Activated T-helper 1 cell treated with anti-CD3 and anti-CD28 coated beads, Interleukin-12 subunit alpha, Interleukin-12 subunit beta, Interleukin-2, Interleukin-4 antibody, amounts not matched to agents 30 ng/mL and 10 ng/mL and 1 ng/mL, durations not matched to agents 14 hours and 24 hours and 36 hours (primary cell): ENCODE results near the gene EFNA5. TPM values are rescaled to one million over a fixed set of nuclear protein-coding genes. Genes with fewer than 3 reads are reported as not detected.

Source experiments
- DNase-seq: peaks from one replicate; pipeline ENCODE4 v3.0.0; 2021; ENCODE audit warnings: low spot score
- H3K27ac Mint-ChIP-seq: one replicate; pipeline ENCODE4 v1.8.0; 2021; ENCODE audit warnings: mild to moderate bottlenecking, mixed read lengths
- H3K27me3 Mint-ChIP-seq: one replicate; pipeline ENCODE4 v1.8.0; 2022; ENCODE audit warnings: mild to moderate bottlenecking, moderate library complexity, mixed read lengths; ENCODE audit not compliant: insufficient read depth
- H3K36me3 Mint-ChIP-seq: one replicate; pipeline ENCODE4 v1.8.0; 2021; ENCODE audit warnings: low read depth, mixed read lengths
- H3K4me1 Mint-ChIP-seq: one replicate; pipeline ENCODE4 v1.8.0; 2021; ENCODE audit warnings: low read depth, mixed read lengths
- H3K4me3 Mint-ChIP-seq: one replicate; pipeline ENCODE4 v1.8.0; 2021; ENCODE audit warnings: mild to moderate bottlenecking, moderate library complexity, mixed read lengths
- H3K9me3 Mint-ChIP-seq: one replicate; pipeline ENCODE4 v1.8.0; 2021; ENCODE audit warnings: mixed read lengths
- intact Hi-C: fragments of 100-400 bp; cut with micrococcal nuclease; formaldehyde crosslinking; loops from one replicate; pipeline ENCODE4 v1.15.1; 2024
- total RNA-seq: library from RNA; stranded (reverse); gene quantifications from 2 replicates; pipeline ENCODE4 v1.2.3, GENCODE V29; 2022

EFNA5 gene
- total RNA-seq, 1 donor from 2014 or later = not detected

DNA sequence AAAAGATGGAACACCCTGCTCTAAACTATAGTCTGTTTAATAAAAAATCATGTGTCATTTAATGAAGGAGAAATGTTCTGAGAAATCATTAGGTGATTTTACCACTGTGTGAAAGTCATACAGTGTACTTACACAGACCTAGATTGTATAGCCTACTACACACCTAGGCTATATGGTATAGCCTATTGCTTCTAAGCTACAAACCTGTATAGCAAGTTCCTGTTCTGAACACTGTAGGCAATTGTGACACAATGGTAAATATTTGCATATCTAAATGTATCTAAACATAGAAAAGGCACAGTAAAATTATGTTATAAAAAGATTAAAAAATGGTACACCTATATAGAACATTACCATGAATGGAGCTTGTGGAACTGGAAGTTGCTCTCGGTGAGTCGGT, 40.6 kb downstream of the EFNA5 start:
- Mint-ChIP-seq H3K4me3 (no peak overlapping the region), H3K36me3 (no peaks in the 10 kb centered on the region), H3K4me1 (no peaks in the 10 kb centered on the region), H3K27ac (no peak overlapping the region), H3K27me3 (peaks cover 2% of the 10 kb centered on the region), H3K9me3 (no peaks in the 10 kb centered on the region)
- intact Hi-C loops = no loop called here
- no peak for DNase-seq

DNA sequence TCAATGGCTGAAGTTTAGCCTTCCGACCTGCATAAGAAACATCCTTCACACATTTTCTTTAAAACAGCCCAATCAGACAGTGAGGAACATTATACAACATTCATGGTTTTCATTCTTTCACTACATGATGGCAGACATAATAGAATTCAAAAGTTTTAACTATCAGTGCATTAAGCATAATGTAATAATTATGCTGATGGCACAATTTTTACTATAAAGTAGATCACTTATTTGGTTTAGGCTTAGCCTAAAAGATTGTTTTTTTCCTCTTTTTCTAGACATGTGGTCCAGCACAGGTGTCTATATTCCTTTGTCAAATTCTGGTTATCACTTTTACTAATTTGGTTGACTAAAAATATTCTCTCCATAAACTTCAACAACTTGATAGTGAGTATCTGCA, 46.5 kb downstream of the EFNA5 start:
- no peaks in the 10 kb centered on the region for H3K36me3 Mint-ChIP-seq
- H3K9me3 Mint-ChIP-seq = no peaks in the 10 kb centered on the region
- no peaks in the 10 kb centered on the region for H3K27me3 Mint-ChIP-seq
- H3K27ac Mint-ChIP-seq = no peak overlapping the region
- no peaks in the 10 kb centered on the region for H3K4me1 Mint-ChIP-seq
- no peak overlapping the region for H3K4me3 Mint-ChIP-seq
- no peak for DNase-seq
- intact Hi-C loops = no loop called here

DNA sequence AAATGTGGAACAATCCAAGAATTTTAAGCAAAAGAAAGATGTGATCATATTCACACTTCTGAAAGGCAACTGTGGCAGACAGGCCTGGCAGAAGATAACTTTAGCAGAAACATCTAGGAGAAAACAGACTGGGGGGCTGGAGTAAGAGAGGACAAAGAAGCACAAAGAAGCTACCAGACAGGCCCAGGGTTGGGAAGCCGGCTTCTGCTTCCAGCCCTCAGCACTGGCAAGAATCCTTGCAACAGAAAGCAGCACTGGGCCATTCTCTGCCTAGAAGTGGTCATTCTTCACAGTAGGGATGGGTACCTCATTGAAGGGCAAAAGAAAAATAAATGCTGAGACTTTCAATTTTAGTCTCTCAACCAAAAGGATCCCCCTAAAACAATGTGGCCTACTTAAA, 49.6 kb downstream of the EFNA5 start:
- Mint-ChIP-seq H3K4me3 (no peak overlapping the region), H3K27ac (no peak overlapping the region), H3K36me3 (no peaks in the 10 kb centered on the region), H3K27me3 (no peaks in the 10 kb centered on the region), H3K9me3 (no peaks in the 10 kb centered on the region), H3K4me1 (no peaks in the 10 kb centered on the region)
- no peak for DNase-seq
- intact Hi-C loops = no loop called here

DNA sequence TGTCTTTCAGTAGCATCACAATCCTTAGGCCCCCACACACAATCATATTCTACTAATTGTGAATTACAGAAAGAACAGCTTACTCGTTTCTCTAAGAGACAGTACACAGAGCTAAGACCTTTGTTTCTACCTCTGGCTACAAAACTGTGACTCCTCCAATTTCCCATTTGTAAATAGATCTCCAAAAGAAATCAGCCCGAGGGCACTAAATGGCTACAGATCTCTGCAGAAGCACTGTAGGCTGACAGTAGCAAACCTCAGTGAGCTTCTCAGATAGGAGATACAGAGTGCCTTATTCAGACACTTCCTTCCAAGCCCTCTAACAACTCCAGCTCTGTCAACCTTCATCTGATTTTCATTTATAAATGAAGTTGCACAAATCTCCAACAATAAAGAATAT, 51.0 kb downstream of the EFNA5 start:
- no peak for DNase-seq
- Mint-ChIP-seq H3K27ac (no peak overlapping the region), H3K4me1 (no peaks in the 10 kb centered on the region), H3K4me3 (no peak overlapping the region), H3K36me3 (no peaks in the 10 kb centered on the region), H3K27me3 (no peaks in the 10 kb centered on the region), H3K9me3 (no peaks in the 10 kb centered on the region)
- intact Hi-C loops = no loop called here

DNA sequence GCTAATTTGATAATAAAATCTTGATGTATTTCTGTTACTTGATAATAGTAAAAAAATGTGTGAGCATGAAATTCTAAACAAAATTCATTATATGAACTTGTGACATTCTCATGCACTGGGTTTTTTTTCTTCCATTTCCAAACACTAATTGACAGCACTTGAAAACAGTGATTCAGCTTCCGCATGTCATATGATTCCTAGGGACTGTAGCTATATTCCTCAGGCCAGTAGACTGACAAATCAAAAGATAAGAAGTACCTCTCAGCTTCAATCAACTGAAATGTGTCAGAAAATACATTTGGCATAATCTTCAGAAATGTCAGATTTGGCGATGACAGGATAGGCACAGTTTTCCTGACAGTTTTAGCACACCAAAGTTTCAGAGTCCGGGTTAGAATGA, 52.5 kb downstream of the EFNA5 start:
- H3K36me3 Mint-ChIP-seq = no peaks in the 10 kb centered on the region
- H3K27me3 Mint-ChIP-seq = peaks cover 3% of the 10 kb centered on the region
- no peaks in the 10 kb centered on the region for H3K4me1 Mint-ChIP-seq
- H3K9me3 Mint-ChIP-seq = no peaks in the 10 kb centered on the region
- H3K27ac Mint-ChIP-seq = no peak overlapping the region
- intact Hi-C loops = no loop called here
- no peak overlapping the region for H3K4me3 Mint-ChIP-seq
- no peak for DNase-seq

DNA sequence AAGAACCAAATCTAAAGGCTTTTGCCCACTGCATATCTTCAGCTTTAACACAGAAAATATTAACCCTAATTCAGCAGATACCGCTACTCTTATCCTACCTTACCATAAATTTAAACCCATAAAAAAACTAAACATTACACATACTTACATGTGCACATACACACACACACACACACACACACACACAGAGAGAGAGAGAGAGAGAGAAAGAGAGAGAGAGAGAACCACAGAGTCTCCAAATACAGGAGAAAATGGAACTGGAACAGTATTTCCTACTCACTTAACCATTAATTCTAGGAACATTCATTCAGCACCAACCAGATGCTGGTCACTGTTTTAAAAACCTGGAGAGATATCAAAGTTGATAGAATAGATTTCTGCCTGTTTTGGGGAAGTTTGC, 53.7 kb downstream of the EFNA5 start:
- intact Hi-C loops = no loop called here
- Mint-ChIP-seq H3K9me3 (no peaks in the 10 kb centered on the region), H3K4me3 (no peak overlapping the region), H3K36me3 (no peaks in the 10 kb centered on the region), H3K27me3 (peaks cover 3% of the 10 kb centered on the region), H3K4me1 (no peaks in the 10 kb centered on the region), H3K27ac (peak overlapping the region; percentile 54)
- no peak for DNase-seq

DNA sequence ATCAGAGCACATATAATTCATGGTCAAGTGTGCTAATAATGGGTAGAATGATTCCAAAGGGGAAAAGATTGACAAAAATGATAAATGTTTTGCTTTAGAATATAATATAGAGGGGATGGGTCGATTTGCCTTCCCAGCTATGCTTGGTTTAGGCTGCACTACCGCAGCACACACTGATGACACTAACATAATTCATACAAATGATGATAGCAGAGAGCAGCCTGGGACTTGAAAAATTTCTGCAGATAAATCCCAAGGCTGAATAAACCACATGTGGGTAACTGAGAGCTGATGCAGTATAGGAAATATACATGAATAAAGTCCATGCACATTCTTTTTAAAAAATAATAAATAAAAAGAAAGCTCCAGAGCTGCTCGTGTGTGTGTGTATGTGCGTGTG, 54.5 kb downstream of the EFNA5 start:
- no peaks in the 10 kb centered on the region for H3K4me1 Mint-ChIP-seq
- peaks cover 3% of the 10 kb centered on the region for H3K27me3 Mint-ChIP-seq
- H3K36me3 Mint-ChIP-seq = no peaks in the 10 kb centered on the region
- no peaks in the 10 kb centered on the region for H3K9me3 Mint-ChIP-seq
- no peak for DNase-seq
- intact Hi-C loops = no loop called here
- no peak overlapping the region for H3K27ac Mint-ChIP-seq
- H3K4me3 Mint-ChIP-seq = no peak overlapping the region

DNA sequence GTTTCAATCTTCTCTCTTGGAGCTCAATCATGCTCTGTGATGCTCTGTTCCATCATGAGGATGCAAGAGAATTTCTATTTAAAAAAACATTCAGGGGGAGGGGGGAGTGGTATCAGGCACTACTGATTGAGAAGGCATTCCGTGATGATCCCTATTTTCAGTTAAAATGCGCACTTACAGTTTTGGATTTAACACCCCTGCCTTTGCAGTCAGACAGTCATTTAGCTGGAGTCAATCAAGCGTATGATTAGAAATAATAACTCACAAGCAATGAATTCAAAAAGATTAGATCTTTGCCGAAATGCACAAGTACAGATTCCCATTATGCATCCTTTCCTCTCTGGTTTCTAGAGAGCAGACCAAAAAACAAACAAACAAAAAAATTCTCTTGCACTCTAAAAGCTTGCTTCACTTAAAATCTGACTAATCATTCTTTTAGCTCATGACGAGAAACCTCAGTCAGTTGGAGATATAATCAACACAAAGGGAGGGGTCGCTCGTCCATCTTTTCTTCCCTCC, 55.4 kb downstream of the EFNA5 start:
- H3K9me3 Mint-ChIP-seq = no peaks in the 10 kb centered on the region
- H3K4me1 Mint-ChIP-seq = no peaks in the 10 kb centered on the region
- no peak for DNase-seq
- H3K27me3 Mint-ChIP-seq = peaks cover 3% of the 10 kb centered on the region
- H3K36me3 Mint-ChIP-seq = no peaks in the 10 kb centered on the region
- H3K27ac Mint-ChIP-seq = no peak overlapping the region
- H3K4me3 Mint-ChIP-seq = no peak overlapping the region
- intact Hi-C loops = no loop called here

DNA sequence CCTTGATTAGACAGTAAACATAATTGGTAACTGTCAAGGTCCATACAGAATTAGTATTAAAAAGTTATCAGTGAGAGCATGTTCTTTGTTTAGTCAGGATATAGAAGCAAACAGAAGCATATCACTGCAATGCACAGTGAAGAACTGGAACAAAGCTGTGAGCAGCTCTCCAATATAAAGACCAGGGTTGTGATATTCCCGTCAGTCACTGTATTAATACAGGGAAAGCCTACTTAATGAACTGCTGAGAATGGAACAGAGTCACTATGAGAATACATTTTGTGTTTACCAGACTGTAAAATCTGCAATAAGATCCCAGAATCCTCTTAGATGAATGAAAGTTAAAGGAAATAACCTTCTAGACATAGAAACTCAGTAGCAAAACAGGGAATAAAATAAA, 58.2 kb downstream of the EFNA5 start:
- Mint-ChIP-seq H3K36me3 (no peaks in the 10 kb centered on the region), H3K9me3 (no peaks in the 10 kb centered on the region), H3K27me3 (peaks cover 3% of the 10 kb centered on the region), H3K4me3 (no peak overlapping the region), H3K27ac (no peak overlapping the region), H3K4me1 (no peaks in the 10 kb centered on the region)
- intact Hi-C loops = no loop called here
- DNase-seq = no peak

DNA sequence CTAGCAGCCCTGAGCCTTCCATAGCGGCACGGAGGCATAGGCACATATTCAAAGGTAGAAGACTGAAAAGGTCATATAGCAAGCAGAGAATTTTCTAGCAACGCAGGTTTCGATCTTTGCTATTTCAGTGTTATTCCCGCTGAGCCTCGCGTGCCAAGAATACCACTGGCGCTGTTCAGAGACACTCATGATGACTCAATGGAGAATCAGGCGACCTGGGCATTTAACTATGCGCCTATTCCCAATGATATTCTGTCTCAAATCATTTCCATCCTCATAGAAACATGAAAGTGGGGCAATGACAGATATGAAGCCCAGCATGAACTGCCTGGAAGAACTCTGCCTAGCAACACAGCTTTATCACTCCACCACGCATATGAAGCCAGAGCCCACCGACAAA, 59.9 kb downstream of the EFNA5 start:
- Mint-ChIP-seq H3K27me3 (peaks cover 3% of the 10 kb centered on the region), H3K4me1 (no peaks in the 10 kb centered on the region), H3K27ac (no peak overlapping the region), H3K9me3 (no peaks in the 10 kb centered on the region), H3K4me3 (no peak overlapping the region), H3K36me3 (no peaks in the 10 kb centered on the region)
- DNase-seq = no peak
- intact Hi-C loops = no loop called here

DNA sequence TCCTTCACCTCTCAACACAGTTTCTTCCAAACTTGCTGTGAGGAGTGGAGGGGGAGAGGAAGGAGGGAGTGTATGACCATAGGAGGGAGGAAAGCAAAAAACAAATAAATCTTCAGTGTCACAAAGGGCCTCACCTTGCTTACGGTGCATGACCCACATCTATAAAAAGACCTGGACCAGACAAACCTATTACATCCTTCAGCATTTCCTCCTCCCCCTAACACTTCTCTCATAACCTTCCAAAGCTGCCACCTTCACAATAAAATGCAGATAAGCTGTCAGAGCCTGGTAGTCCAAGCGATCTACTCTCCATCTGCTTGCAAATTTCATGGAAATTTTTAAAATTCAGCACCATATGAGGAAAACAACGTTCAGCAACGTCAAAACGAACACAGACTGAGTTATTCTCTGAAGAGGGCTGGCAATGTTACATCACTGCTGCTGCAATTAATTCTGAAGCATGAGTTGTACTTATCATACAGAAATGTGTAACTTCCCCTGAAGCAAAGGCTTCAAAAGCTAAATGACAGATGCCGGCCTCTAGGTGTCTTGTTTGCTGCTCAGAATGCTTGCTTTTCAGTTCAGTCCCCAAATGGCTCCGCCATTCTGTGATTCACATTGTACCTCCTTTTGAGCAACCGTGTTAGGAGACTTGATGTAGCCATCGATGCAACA, 62.9 kb downstream of the EFNA5 start:
- intact Hi-C loops = no loop called here
- no peak for DNase-seq
- Mint-ChIP-seq H3K9me3 (no peaks in the 10 kb centered on the region), H3K36me3 (no peaks in the 10 kb centered on the region), H3K4me1 (no peaks in the 10 kb centered on the region), H3K27me3 (peaks cover 9% of the 10 kb centered on the region), H3K27ac (no peak overlapping the region), H3K4me3 (no peak overlapping the region)

DNA sequence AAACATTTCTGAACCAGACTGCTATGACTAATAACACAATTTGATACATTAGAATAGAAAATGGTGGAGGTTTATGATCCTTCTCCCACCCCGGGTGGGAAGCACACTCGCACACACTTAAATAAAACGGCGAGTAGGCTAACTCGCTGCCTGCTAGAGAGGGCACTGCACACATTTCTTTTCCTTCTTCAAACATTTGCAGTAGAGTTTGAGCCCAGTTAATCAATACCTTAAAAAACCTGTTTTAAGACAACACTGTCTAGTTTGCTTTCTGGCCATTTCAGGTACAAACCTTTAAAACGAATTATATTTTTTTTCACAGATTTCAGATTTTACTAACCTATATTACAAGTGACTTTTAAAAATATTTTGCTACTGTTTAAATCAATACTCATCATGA, 63.5 kb downstream of the EFNA5 start:
- H3K4me1 Mint-ChIP-seq = no peaks in the 10 kb centered on the region
- no peaks in the 10 kb centered on the region for H3K9me3 Mint-ChIP-seq
- H3K27ac Mint-ChIP-seq = no peak overlapping the region
- intact Hi-C loops = no loop called here
- DNase-seq = no peak
- H3K27me3 Mint-ChIP-seq = peaks cover 9% of the 10 kb centered on the region
- H3K4me3 Mint-ChIP-seq = no peak overlapping the region
- no peaks in the 10 kb centered on the region for H3K36me3 Mint-ChIP-seq

DNA sequence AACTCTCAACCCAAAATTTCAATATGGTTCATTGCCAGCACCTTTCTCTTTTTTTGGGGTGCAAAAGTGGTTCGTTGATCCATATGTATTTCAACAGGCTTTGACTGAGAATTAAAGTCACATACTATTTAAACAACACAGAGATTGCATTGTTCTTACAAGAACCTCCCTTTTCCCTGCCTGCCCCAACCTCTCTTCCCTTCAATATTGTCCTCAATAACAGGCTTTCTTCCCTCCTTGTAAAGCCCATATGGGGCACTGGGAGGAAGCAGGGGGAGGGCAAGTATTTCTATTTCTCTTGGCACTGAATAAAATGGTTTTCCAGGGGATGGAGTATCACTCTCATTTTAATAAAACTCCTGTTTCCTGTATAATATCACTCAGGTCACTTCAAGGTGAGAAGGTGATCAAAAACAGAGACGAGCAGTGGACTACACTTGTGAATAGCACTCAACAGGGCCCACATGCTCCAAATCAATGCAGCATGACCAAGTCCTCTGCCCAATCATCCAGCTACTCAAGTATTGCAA, 65.1 kb downstream of the EFNA5 start:
- no peaks in the 10 kb centered on the region for H3K9me3 Mint-ChIP-seq
- no peak overlapping the region for H3K4me3 Mint-ChIP-seq
- H3K27me3 Mint-ChIP-seq = peaks cover 10% of the 10 kb centered on the region
- intact Hi-C loops = no loop called here
- no peak for DNase-seq
- no peaks in the 10 kb centered on the region for H3K4me1 Mint-ChIP-seq
- no peak overlapping the region for H3K27ac Mint-ChIP-seq
- no peaks in the 10 kb centered on the region for H3K36me3 Mint-ChIP-seq

DNA sequence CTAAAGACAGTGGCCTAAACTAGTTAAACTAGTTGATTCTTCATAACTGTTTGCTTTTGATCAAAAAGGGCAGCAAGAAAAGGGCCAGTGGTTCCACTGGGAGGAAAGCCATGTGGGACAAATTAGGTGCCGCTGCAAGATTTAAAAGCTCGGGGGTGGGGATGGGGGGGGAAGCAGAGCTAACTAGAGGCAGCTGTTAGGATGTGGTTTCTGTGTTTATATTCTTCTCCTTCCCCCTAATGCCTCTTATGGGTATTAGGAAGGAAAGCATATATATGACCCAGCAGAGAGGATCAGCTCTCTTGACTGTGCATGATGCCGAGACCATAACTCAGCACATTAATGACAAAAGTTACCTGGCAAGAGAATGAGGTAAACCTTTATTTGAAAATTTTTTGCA, 65.7 kb downstream of the EFNA5 start:
- no peak overlapping the region for H3K4me3 Mint-ChIP-seq
- no peaks in the 10 kb centered on the region for H3K4me1 Mint-ChIP-seq

More for the DNA sequence above, 65.7 kb downstream of the EFNA5 start:
- intact Hi-C loops = no loop called here
- Mint-ChIP-seq H3K27ac (no peak overlapping the region), H3K27me3 (peaks cover 10% of the 10 kb centered on the region), H3K9me3 (no peaks in the 10 kb centered on the region), H3K36me3 (no peaks in the 10 kb centered on the region)
- DNase-seq = no peak
